ENCODE results near the gene MSX1.
"Not testable (repeated sequence)": the region's sequence is repeated elsewhere in the genome, so short reads cannot be mapped to it uniquely, and the experiment has no call there.

MSX1 gene

GRCh38 chr4:4859325-4859798 is at the start of gene MSX1:
MSX1 (plus strand) TSS chr4:4859665; CDS start chr4:4859900, 235 bp downstream.
- Mint-ChIP-seq H3K27ac (ENCODE audit: low read depth) (no peak within 1 kb of the TSS), H3K4me1 (peaks cover 42% of the 10 kb centered on the region), H3K9me3 (no peaks in the 10 kb centered on the region), H3K36me3 (ENCODE audit: insufficient read depth) (peaks cover 20% of the 10 kb centered on the region), H3K4me3 (peak within 1 kb of the TSS; percentile 89), H3K27me3 (peaks cover 93% of the 10 kb centered on the region)
- ATAC-seq (replicated peaks; ENCODE audit: extremely low read depth, poor library complexity, severe bottlenecking) (peak; percentile 40), DNase-seq (ENCODE audit: low spot score in 2 of 2) (no peak)

GRCh38 chr4:4810092-4810774 is 49.2 kb upstream of the MSX1 start:
- H3K27ac Mint-ChIP-seq (ENCODE audit: low read depth) = no peak overlapping the region
- no peak for DNase-seq (ENCODE audit: low spot score in 2 of 2)
- H3K36me3 Mint-ChIP-seq (ENCODE audit: insufficient read depth) = no peaks in the 10 kb centered on the region
- peaks cover 56% of the 10 kb centered on the region for H3K27me3 Mint-ChIP-seq
- H3K4me3 Mint-ChIP-seq = no peak overlapping the region
- ATAC-seq (replicated peaks; ENCODE audit: extremely low read depth, poor library complexity, severe bottlenecking) = no peak
- H3K4me1 Mint-ChIP-seq = no peaks in the 10 kb centered on the region
- H3K9me3 Mint-ChIP-seq = no peaks in the 10 kb centered on the region

GRCh38 chr4:4810778-4811177 is 48.7 kb upstream of the MSX1 start:
- H3K9me3 Mint-ChIP-seq = no peaks in the 10 kb centered on the region
- peaks cover 51% of the 10 kb centered on the region for H3K27me3 Mint-ChIP-seq
- no peak overlapping the region for H3K27ac Mint-ChIP-seq (ENCODE audit: low read depth)
- DNase-seq (ENCODE audit: low spot score in 2 of 2) = no peak
- no peaks in the 10 kb centered on the region for H3K36me3 Mint-ChIP-seq (ENCODE audit: insufficient read depth)
- H3K4me3 Mint-ChIP-seq = no peak overlapping the region
- H3K4me1 Mint-ChIP-seq = no peaks in the 10 kb centered on the region
- ATAC-seq (replicated peaks; ENCODE audit: extremely low read depth, poor library complexity, severe bottlenecking) = no peak

- ATAC-seq (replicated peaks; ENCODE audit: extremely low read depth, poor library complexity, severe bottlenecking) (no peak), DNase-seq (ENCODE audit: low spot score in 2 of 2) (no peak)
- Mint-ChIP-seq H3K36me3 (ENCODE audit: insufficient read depth) (peaks cover under 1% of the 10 kb centered on the region), H3K27me3 (peaks cover 54% of the 10 kb centered on the region), H3K4me3 (no peak overlapping the region), H3K27ac (ENCODE audit: low read depth) (no peak overlapping the region), H3K9me3 (peaks cover 4% of the 10 kb centered on the region), H3K4me1 (no peaks in the 10 kb centered on the region)
These were observed 47.2 kb upstream of the MSX1 start for GRCh38 chr4:4812145-4812794.

- no peak for DNase-seq (ENCODE audit: low spot score in 2 of 2)
- no peak overlapping the region for H3K4me3 Mint-ChIP-seq
These were observed 40.9 kb upstream of the MSX1 start for GRCh38 chr4:4818415-4819212.

GRCh38 chr4:4819213-4819606 is 40.3 kb upstream of the MSX1 start:
- Mint-ChIP-seq H3K36me3 (ENCODE audit: insufficient read depth) (peaks cover 1% of the 10 kb centered on the region), H3K27ac (ENCODE audit: low read depth) (no peak overlapping the region), H3K9me3 (peaks cover 14% of the 10 kb centered on the region), H3K4me1 (no peaks in the 10 kb centered on the region), H3K4me3 (no peak overlapping the region), H3K27me3 (peaks cover 29% of the 10 kb centered on the region)
- no peak for ATAC-seq (replicated peaks; ENCODE audit: extremely low read depth, poor library complexity, severe bottlenecking)
- no peak for DNase-seq (ENCODE audit: low spot score in 2 of 2)

More at GRCh38 chr4:4818415-4819212, 40.9 kb upstream of the MSX1 start:
- H3K36me3 Mint-ChIP-seq (ENCODE audit: insufficient read depth) = peaks cover 1% of the 10 kb centered on the region
- H3K9me3 Mint-ChIP-seq = peaks cover 14% of the 10 kb centered on the region
- H3K27me3 Mint-ChIP-seq = peaks cover 35% of the 10 kb centered on the region
- no peak overlapping the region for H3K27ac Mint-ChIP-seq (ENCODE audit: low read depth)
- H3K4me1 Mint-ChIP-seq = no peaks in the 10 kb centered on the region
- ATAC-seq (replicated peaks; ENCODE audit: extremely low read depth, poor library complexity, severe bottlenecking) = no peak

GRCh38 chr4:4820261-4820660 is 39.2 kb upstream of the MSX1 start:
- H3K27ac Mint-ChIP-seq (ENCODE audit: low read depth) = no peak overlapping the region
- H3K4me3 Mint-ChIP-seq = no peak overlapping the region
- H3K4me1 Mint-ChIP-seq = no peaks in the 10 kb centered on the region
- H3K27me3 Mint-ChIP-seq = peaks cover 25% of the 10 kb centered on the region
- DNase-seq (ENCODE audit: low spot score in 2 of 2) (no peak), ATAC-seq (replicated peaks; ENCODE audit: extremely low read depth, poor library complexity, severe bottlenecking) (no peak)
- peaks cover 14% of the 10 kb centered on the region for H3K9me3 Mint-ChIP-seq
- H3K36me3 Mint-ChIP-seq (ENCODE audit: insufficient read depth) = peaks cover 1% of the 10 kb centered on the region

GRCh38 chr4:4820739-4821138 is 38.7 kb upstream of the MSX1 start:
- Mint-ChIP-seq H3K4me3 (no peak overlapping the region), H3K36me3 (ENCODE audit: insufficient read depth) (peaks cover 1% of the 10 kb centered on the region), H3K27me3 (peaks cover 25% of the 10 kb centered on the region), H3K4me1 (no peaks in the 10 kb centered on the region), H3K9me3 (peaks cover 16% of the 10 kb centered on the region), H3K27ac (ENCODE audit: low read depth) (no peak overlapping the region)
- no peak for ATAC-seq (replicated peaks; ENCODE audit: extremely low read depth, poor library complexity, severe bottlenecking)
- DNase-seq (ENCODE audit: low spot score in 2 of 2) = no peak

GRCh38 chr4:4821577-4821976 is 37.9 kb upstream of the MSX1 start:
- Mint-ChIP-seq H3K27ac (ENCODE audit: low read depth) (no peak overlapping the region), H3K4me1 (no peaks in the 10 kb centered on the region), H3K9me3 (peaks cover 20% of the 10 kb centered on the region), H3K36me3 (ENCODE audit: insufficient read depth) (peaks cover 1% of the 10 kb centered on the region), H3K4me3 (no peak overlapping the region), H3K27me3 (peaks cover 25% of the 10 kb centered on the region)
- DNase-seq (ENCODE audit: low spot score in 2 of 2) (no peak), ATAC-seq (replicated peaks; ENCODE audit: extremely low read depth, poor library complexity, severe bottlenecking) (no peak)

- not testable (repeated sequence) for ATAC-seq (replicated peaks; ENCODE audit: extremely low read depth, poor library complexity, severe bottlenecking); H3K27ac Mint-ChIP-seq (ENCODE audit: low read depth); H3K36me3 Mint-ChIP-seq (ENCODE audit: insufficient read depth); H3K4me1 Mint-ChIP-seq; H3K4me3 Mint-ChIP-seq; DNase-seq (ENCODE audit: low spot score in 2 of 2)
- H3K27me3 Mint-ChIP-seq = peaks cover 18% of the 10 kb centered on the region
- peaks cover 16% of the 10 kb centered on the region for H3K9me3 Mint-ChIP-seq
These were observed 37.2 kb upstream of the MSX1 start for GRCh38 chr4:4822286-4822685.

- Mint-ChIP-seq H3K4me3 (no peak overlapping the region), H3K36me3 (ENCODE audit: insufficient read depth) (no peaks in the 10 kb centered on the region)
These were observed 35.8 kb upstream of the MSX1 start for GRCh38 chr4:4823621-4824162.

GRCh38 chr4:4824232-4824631 is 35.2 kb upstream of the MSX1 start:
- Mint-ChIP-seq H3K9me3 (peaks cover 12% of the 10 kb centered on the region), H3K36me3 (ENCODE audit: insufficient read depth) (no peaks in the 10 kb centered on the region), H3K4me3 (no peak overlapping the region), H3K27me3 (peaks cover 28% of the 10 kb centered on the region), H3K4me1 (no peaks in the 10 kb centered on the region), H3K27ac (ENCODE audit: low read depth) (no peak overlapping the region)
- ATAC-seq (replicated peaks; ENCODE audit: extremely low read depth, poor library complexity, severe bottlenecking) (no peak), DNase-seq (ENCODE audit: low spot score in 2 of 2) (no peak)

More at GRCh38 chr4:4823621-4824162, 35.8 kb upstream of the MSX1 start:
- Mint-ChIP-seq H3K4me1 (no peaks in the 10 kb centered on the region), H3K27me3 (peaks cover 22% of the 10 kb centered on the region), H3K9me3 (peaks cover 12% of the 10 kb centered on the region), H3K27ac (ENCODE audit: low read depth) (no peak overlapping the region)
- ATAC-seq (replicated peaks; ENCODE audit: extremely low read depth, poor library complexity, severe bottlenecking) (no peak), DNase-seq (ENCODE audit: low spot score in 2 of 2) (no peak)

Data from central memory CD8-positive, alpha-beta T cell (primary cell).